Mucosa of stomach (tissue), 1 donor: Measurements from ENCODE around the gene NR5A2.

Source experiments
- H3K27me3 ChIP-seq: one replicate; pipeline ENCODE4 v1.7.0; 2013; ENCODE audit warnings: mild to moderate bottlenecking, low read length; ENCODE audit not compliant: control insufficient read depth, insufficient read depth
- H3K36me3 ChIP-seq: one replicate; pipeline ENCODE4 v1.7.0; 2013; ENCODE audit warnings: low read length; ENCODE audit not compliant: control insufficient read depth, insufficient read depth
- H3K4me1 ChIP-seq: one replicate; pipeline ENCODE4 v1.7.0; 2013; ENCODE audit warnings: mild to moderate bottlenecking, low read length; ENCODE audit not compliant: control insufficient read depth, insufficient read depth
- H3K4me3 ChIP-seq: one replicate; pipeline ENCODE4 v1.7.0; 2013; ENCODE audit warnings: low read length
- H3K9ac ChIP-seq: one replicate; pipeline ENCODE4 v1.7.0; 2013; ENCODE audit warnings: mild to moderate bottlenecking, low read length, moderate library complexity
- H3K9me3 ChIP-seq: one replicate; pipeline ENCODE4 v1.7.0; 2013; ENCODE audit warnings: mild to moderate bottlenecking, low read length, moderate library complexity; ENCODE audit not compliant: control insufficient read depth
- donor health status: Pancreatic carcinoma.

NR5A2 gene

DNA sequence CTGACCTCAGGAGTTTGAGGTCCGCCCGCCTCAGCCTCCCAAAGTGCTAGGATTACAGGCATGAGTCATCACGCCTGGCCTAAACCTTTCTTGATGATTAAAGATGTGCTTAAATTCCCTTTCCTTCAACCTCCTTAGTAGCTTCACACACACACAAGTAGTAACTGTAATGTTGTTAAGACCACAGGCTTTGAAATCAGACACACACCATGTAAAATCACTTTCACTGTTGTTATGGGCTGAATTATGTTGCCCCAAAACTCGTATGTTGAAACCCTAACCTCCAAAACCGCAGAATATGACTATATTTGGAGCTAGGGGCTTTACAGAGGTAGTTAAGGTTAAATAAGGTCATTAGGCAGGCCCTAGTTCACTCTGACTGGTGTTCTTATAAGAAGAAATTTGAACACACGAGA, 180.2 kb downstream of the NR5A2 start:
- H3K4me3 ChIP-seq = no peak overlapping the region
- no peaks in the 10 kb centered on the region for H3K4me1 ChIP-seq
- H3K9me3 ChIP-seq = no peaks in the 10 kb centered on the region
- H3K36me3 ChIP-seq = no peaks in the 10 kb centered on the region
- H3K27me3 ChIP-seq = no peaks in the 10 kb centered on the region
- H3K9ac ChIP-seq = no peak overlapping the region

DNA sequence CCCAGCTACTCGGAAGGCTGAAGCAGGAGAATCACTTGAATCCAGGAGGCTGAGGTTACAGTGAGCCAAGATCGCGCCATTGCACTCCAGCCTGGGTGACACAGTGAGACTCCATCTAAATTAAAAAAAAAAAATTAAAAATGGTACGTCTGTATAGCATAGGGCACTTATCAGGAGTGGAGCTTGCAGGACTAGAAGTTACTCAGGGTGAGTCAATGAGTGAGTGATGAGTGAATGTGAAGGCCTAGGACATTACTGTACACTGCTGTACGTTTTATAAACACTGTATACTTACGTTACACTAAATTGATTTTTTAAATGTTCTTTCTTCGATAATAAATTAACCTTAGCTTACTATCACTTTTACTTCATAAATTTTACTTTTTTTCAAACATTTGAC, 183.6 kb downstream of the NR5A2 start:
- no peaks in the 10 kb centered on the region for H3K9me3 ChIP-seq
- no peaks in the 10 kb centered on the region for H3K27me3 ChIP-seq
- H3K36me3 ChIP-seq = no peaks in the 10 kb centered on the region
- no peak overlapping the region for H3K4me3 ChIP-seq
- H3K9ac ChIP-seq = no peak overlapping the region
- no peaks in the 10 kb centered on the region for H3K4me1 ChIP-seq

DNA sequence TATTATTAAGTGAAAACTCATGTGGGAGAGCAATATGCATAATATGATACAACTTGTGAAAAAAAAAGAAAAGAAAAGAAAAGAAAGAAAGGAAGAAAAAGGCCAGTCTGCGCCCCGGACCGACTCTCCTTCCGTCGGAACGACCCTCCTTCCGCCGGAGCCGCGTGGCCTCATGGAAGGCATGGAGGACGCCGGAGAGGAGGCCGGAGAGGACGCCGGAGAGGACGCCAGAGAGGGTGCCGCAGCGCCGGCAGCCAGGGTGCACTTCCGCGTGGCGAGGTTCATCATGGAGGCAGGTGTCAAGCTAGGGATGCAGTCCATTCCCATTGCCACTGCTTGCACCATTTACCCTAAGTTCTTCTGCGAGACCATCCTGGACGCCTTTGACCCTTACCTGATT, 185.9 kb downstream of the NR5A2 start:
- H3K36me3 ChIP-seq = no peaks in the 10 kb centered on the region
- no peak overlapping the region for H3K4me3 ChIP-seq
- H3K9ac ChIP-seq = no peak overlapping the region
- H3K27me3 ChIP-seq = no peaks in the 10 kb centered on the region
- no peaks in the 10 kb centered on the region for H3K4me1 ChIP-seq
- no peaks in the 10 kb centered on the region for H3K9me3 ChIP-seq

DNA sequence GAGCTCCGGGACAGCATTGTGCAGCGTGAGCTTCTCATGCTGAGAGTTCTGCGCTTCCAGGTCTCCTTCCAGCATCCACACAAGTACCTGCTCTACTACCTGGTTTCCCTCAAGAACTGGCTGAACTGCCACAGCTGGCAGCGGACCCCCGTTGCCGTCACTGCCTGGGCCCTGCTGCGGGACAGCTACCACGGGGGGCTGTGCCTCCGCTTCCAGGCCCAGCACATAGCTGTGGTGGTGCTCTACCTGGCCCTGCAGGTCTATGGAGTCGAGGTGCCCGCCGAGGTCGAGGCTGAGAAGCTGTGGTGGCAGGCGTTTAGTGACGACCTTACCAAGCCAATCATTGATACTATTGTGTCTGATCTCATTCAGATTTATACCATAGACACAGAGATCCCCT, 186.4 kb downstream of the NR5A2 start:
- Histone ChIP-seq H3K4me1 (no peaks in the 10 kb centered on the region), H3K4me3 (no peak overlapping the region), H3K9ac (no peak overlapping the region), H3K27me3 (no peaks in the 10 kb centered on the region), H3K36me3 (no peaks in the 10 kb centered on the region), H3K9me3 (no peaks in the 10 kb centered on the region)

DNA sequence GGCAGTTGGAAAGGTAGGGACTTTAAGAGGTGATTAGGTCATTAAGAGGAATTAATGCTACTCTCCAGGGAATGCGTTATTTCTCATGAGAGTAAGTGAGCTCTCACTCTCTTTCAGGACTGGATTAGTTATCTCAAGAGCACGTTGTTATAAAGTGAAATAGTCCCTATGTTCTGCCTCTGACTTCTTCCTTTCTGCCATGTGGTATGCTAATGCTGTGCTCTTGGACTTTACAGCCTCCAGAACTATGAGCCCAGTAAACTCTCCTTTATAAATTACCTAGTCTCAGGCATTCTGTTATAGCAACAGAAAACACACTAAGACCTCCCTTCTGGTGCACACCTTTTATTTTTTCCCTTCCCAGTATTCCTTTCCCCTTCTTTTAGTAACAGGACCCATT, 187.8 kb downstream of the NR5A2 start:
- H3K27me3 ChIP-seq = no peaks in the 10 kb centered on the region
- H3K4me1 ChIP-seq = no peaks in the 10 kb centered on the region
- H3K36me3 ChIP-seq = no peaks in the 10 kb centered on the region
- H3K9me3 ChIP-seq = no peaks in the 10 kb centered on the region
- H3K9ac ChIP-seq = no peak overlapping the region
- no peak overlapping the region for H3K4me3 ChIP-seq

DNA sequence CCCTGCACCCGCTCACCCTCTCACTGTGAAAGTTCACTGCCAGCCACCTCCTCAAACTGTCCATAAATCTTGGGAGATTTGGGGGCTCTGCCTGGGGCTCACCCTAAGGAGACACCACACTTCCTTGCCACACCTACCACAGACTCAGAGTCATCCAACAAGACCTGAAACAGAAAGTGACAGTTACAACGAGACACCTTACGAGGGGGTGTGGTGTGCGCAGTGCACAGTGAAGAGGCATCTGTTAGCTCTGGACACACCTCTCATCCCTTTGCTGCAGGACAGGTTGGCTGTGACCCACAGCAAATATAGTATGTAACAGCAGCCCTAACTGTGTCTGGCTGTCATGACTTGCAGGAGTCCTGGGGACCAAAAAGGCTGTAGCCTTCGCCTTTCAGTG, 190.2 kb downstream of the NR5A2 start:
- Histone ChIP-seq H3K9me3 (no peaks in the 10 kb centered on the region), H3K4me1 (no peaks in the 10 kb centered on the region)

DNA sequence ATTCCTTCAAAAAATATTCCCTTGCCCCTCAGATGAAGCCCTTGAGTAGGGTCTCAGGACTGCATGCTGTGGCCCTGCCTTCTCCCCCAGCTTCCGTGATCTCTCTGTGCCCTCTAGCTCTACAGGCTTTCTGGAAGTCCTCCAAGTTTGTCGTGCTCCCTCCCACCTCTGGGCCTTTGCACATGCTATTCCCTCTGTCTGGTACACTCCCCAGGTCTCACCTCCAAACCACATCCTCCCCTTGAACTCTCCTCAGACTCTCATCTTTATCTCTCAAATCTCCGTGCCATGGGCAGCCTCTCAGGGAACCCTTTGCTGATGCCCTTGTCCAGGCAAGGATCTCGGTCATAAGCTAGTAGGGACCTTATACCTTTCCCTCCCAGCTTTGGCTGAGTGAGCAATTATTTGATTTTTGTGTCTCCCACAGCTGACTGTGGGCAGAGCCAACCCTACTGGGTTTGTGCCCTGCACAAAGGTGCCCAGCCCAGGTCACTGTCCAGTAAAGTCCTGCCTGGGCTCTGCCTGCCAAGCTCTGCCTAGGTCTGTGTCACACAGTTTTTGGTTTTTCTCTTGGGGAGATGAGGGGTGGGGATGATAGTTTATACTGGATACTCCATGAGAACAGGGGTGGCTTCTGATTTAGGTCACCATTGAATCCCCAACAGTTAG, 194.2 kb downstream of the NR5A2 start:
- no peak overlapping the region for H3K4me3 ChIP-seq
- no peaks in the 10 kb centered on the region for H3K36me3 ChIP-seq
- no peaks in the 10 kb centered on the region for H3K4me1 ChIP-seq
- H3K9ac ChIP-seq = no peak overlapping the region
- no peaks in the 10 kb centered on the region for H3K27me3 ChIP-seq
- H3K9me3 ChIP-seq = no peaks in the 10 kb centered on the region

More for the DNA sequence above, 190.2 kb downstream of the NR5A2 start:
- Histone ChIP-seq H3K27me3 (no peaks in the 10 kb centered on the region), H3K4me3 (no peak overlapping the region), H3K9ac (no peak overlapping the region), H3K36me3 (no peaks in the 10 kb centered on the region)

DNA sequence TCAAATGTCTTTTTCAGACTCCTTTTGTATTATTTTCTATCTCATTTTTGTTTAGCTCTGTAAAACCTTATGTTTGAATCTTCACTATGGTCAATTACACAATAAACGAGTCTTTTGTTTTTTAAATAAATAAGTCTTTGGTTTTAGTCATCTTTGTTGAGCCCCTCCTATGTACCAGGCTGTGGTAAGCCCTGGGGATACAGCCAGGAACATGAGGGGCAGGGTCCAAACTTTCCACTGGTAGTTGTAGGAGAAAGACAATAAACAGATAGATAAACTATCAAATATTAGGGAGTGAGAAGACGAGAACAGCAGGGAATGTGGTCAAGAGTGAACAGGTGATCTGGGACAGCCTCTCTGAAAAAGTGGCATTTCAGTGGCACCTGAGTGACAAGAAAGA, 195.7 kb downstream of the NR5A2 start:
- Histone ChIP-seq H3K9me3 (no peaks in the 10 kb centered on the region), H3K9ac (no peak overlapping the region), H3K36me3 (no peaks in the 10 kb centered on the region), H3K4me3 (no peak overlapping the region), H3K4me1 (no peaks in the 10 kb centered on the region), H3K27me3 (no peaks in the 10 kb centered on the region)

DNA sequence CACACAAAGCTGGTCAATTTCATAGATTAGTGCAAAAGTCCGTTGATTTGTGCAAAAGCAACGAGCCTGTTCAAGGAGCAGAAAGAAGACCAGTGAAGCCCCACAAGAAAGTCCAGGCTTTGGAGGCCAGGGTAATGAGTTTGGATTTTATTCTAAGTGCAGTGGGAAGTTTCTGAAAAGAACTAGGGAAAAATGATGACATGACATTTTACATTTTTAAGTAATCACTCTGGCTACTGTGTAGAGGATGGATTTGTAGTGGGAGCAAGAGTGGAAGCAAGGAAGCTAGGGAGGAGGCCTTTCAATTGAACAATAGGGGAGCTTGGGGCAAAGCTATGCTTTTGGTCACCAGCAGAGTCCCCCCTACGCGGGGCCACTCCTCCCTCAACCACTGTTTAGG, 196.1 kb downstream of the NR5A2 start:
- no peak overlapping the region for H3K4me3 ChIP-seq
- H3K27me3 ChIP-seq = no peaks in the 10 kb centered on the region
- H3K9ac ChIP-seq = no peak overlapping the region
- H3K36me3 ChIP-seq = no peaks in the 10 kb centered on the region
- no peaks in the 10 kb centered on the region for H3K4me1 ChIP-seq
- no peaks in the 10 kb centered on the region for H3K9me3 ChIP-seq

DNA sequence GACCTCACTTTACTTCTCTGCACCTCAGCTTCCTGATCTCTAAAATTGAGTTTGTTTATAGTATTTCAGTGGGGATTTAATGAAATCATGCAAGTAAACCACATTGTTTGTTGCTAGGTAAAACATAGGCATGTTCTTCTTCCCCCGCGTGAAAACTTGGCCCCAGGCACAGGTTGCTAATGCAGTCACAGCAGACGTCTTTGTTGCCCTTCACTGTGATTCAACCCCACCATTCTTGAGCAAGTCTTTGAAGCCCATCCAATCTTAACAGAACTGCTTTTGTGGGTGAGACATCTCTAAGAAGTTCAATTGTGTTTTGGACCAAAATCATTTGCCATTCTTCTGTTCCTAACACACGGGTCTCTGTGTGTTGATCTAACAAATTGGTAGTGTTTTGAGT, 196.8 kb downstream of the NR5A2 start:
- Histone ChIP-seq H3K9ac (no peak overlapping the region), H3K4me1 (no peaks in the 10 kb centered on the region), H3K27me3 (no peaks in the 10 kb centered on the region), H3K4me3 (no peak overlapping the region), H3K36me3 (no peaks in the 10 kb centered on the region), H3K9me3 (no peaks in the 10 kb centered on the region)

DNA sequence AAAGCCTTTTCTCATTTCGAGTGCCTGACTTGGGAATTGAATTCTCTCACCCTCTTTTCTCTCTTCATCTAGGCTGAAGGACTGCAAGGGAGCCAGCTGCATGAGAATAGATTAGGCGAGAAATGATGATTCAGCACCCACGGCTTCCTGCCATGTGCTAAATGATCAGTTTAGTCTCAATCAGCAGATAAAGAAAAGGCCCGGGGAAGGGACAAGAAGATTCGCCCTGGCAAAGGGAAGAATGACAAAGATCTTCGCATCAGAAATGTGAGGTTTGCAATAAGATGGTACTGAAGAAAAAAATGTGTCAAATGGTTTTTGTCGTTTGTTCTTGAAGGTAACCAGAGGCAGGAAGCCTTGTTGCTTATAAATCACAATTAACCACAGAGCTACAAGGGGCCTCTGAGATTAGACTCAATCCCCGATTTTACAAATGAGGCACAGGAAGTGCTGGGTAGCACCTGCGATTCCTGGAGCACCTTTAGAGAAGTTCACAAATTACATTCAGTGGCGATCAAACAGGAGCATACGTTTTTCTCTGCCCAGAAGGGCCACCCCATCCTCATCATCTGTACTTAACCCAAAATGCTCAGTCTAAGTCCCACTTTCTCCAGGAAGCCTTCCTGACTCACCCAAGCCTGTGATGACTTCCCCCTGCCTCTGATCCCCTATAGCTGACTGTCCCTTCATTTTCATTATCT, 198.9 kb downstream of the NR5A2 start:
- Histone ChIP-seq H3K4me3 (no peak overlapping the region), H3K36me3 (no peaks in the 10 kb centered on the region), H3K9ac (no peak overlapping the region), H3K27me3 (no peaks in the 10 kb centered on the region), H3K9me3 (no peaks in the 10 kb centered on the region), H3K4me1 (no peaks in the 10 kb centered on the region)

DNA sequence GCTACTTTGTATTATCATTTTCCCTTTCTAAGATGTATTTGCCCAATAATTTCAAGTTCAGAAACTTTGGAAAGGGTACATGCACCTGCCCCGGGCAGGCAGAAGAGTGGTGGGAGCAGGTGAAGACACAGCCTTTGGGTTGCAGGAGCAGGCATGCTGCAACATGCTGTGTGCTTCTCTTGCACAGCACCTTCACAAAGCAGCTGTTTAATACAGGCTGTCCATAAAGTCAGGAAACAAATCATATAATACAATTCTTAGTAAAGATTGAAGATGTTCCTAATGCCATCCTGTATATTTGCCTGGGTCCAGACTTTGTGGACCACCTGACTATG, 199.4 kb downstream of the NR5A2 start:
- Histone ChIP-seq H3K4me3 (no peak overlapping the region), H3K36me3 (no peaks in the 10 kb centered on the region), H3K27me3 (no peaks in the 10 kb centered on the region), H3K9me3 (no peaks in the 10 kb centered on the region), H3K4me1 (no peaks in the 10 kb centered on the region), H3K9ac (no peak overlapping the region)
